Neural cell (in vitro differentiated cells): ENCODE measurements around the gene FAM219A. TPM values are rescaled to one million over a fixed set of nuclear protein-coding genes. Genes with fewer than 3 reads are reported as not detected.

ENCODE experiments used
- H2AFZ ChIP-seq: fragments of 200-600, 300-800 bp; sonication (generic), shearing (Covaris generic); 2 replicates; pipeline ENCODE4 v1.6.0; 2014; ENCODE audit warnings: low read depth, mild to moderate bottlenecking, antibody characterized with exemption, low read length, moderate library complexity
- H3F3A ChIP-seq: fragments of 200-600 bp; shearing (Covaris generic); 2 replicates; pipeline ENCODE4 v1.6.1; 2016; ENCODE audit warnings: mild to moderate bottlenecking, moderate library complexity, mixed read lengths, antibody characterized with exemption, low read length; ENCODE audit not compliant: insufficient read depth, poor library complexity, severe bottlenecking
- H3K27ac ChIP-seq: fragments of 200-600, 300-800 bp; sonication (generic), shearing (Covaris generic); 2 replicates; pipeline ENCODE4 v1.5.1; 2014; ENCODE audit warnings: mild to moderate bottlenecking, low read length, moderate library complexity
- H3K27me3 ChIP-seq: fragments of 300-800, 200-600 bp; sonication (generic), shearing (Covaris generic); 2 replicates; pipeline ENCODE4 v1.6.0; 2014; ENCODE audit warnings: mild to moderate bottlenecking, low read depth, low read length, moderate library complexity; ENCODE audit not compliant: insufficient read depth
- H3K36me3 ChIP-seq: fragments of 300-800, 200-600 bp; sonication (generic), shearing (Covaris generic); 2 replicates; pipeline ENCODE4 v1.5.1; 2014; ENCODE audit warnings: mild to moderate bottlenecking, antibody characterized with exemption, low read length, moderate library complexity; ENCODE audit not compliant: insufficient read depth
- H3K4me2 ChIP-seq: fragments of 300-800, 200-600 bp; sonication (generic), shearing (Covaris generic); 2 replicates; pipeline ENCODE4 v1.6.0; 2014; ENCODE audit warnings: mild to moderate bottlenecking, low read length
- H3K4me3 ChIP-seq: fragments of 300-800, 200-600 bp; sonication (generic), shearing (Covaris generic); 2 replicates; pipeline ENCODE4 v1.5.1; 2014; ENCODE audit warnings: mild to moderate bottlenecking, low read length, moderate library complexity
- H3K79me2 ChIP-seq: fragments of 200-600 bp; shearing (Covaris generic); replicated peaks from 2 replicates; pipeline ENCODE4 v1.6.0; 2014; ENCODE audit warnings: mild to moderate bottlenecking, low read length, moderate library complexity; ENCODE audit not compliant: insufficient read depth
- H3K9ac ChIP-seq: fragments of 300-800, 200-600 bp; sonication (generic), shearing (Covaris generic); 2 replicates; pipeline ENCODE4 v1.6.1; 2016; ENCODE audit warnings: mild to moderate bottlenecking, low read length, mixed read lengths
- H3K9me2 ChIP-seq: fragments of 200-600 bp; shearing (Covaris generic); 2 replicates; pipeline ENCODE4 v1.6.1; 2016; ENCODE audit warnings: mild to moderate bottlenecking, low read length, mixed read lengths; ENCODE audit not compliant: insufficient read depth
- H3K9me3 ChIP-seq: fragments of 200-600, 300-800 bp; sonication (generic), shearing (Covaris generic); 2 replicates; pipeline ENCODE4 v1.6.1; 2016; ENCODE audit warnings: mild to moderate bottlenecking, mixed run types, low read length, moderate library complexity, mixed read lengths
- H4K20me1 ChIP-seq: fragments of 200-600 bp; shearing (Covaris generic); 2 replicates; pipeline ENCODE4 v1.6.1; 2016; ENCODE audit warnings: mild to moderate bottlenecking, mixed run types; ENCODE audit not compliant: insufficient read depth
- EP300 ChIP-seq: fragments of 450-650 bp; conservative IDR thresholded peaks from 2 replicates; pipeline ENCODE4 v1.6.1; 2014; ENCODE audit warnings: antibody characterized with exemption, mild to moderate bottlenecking, moderate library complexity; ENCODE audit not compliant: poor library complexity, severe bottlenecking
- EZH2 ChIP-seq: fragments of 200-600, 300-800 bp; shearing (Covaris generic), sonication (generic); IDR thresholded peaks from 2 replicates; pipeline ENCODE4 v1.6.1; 2014; ENCODE audit warnings: antibody characterized with exemption, low read length, borderline replicate concordance, mild to moderate bottlenecking; ENCODE audit not compliant: insufficient read depth, poor library complexity, severe bottlenecking
- MXI1 ChIP-seq: fragments of 450-650 bp; conservative IDR thresholded peaks from 2 replicates; pipeline ENCODE4 v1.6.1; 2014; ENCODE audit warnings: antibody characterized with exemption, mild to moderate bottlenecking; ENCODE audit not compliant: poor library complexity, severe bottlenecking
- POLR2AphosphoS5 ChIP-seq: IDR thresholded peaks from 2 replicates; pipeline ENCODE4 v1.6.1; 2012
- RAD21 ChIP-seq: fragments of 450-650 bp; conservative IDR thresholded peaks from 2 replicates; pipeline ENCODE4 v1.6.1; 2014; ENCODE audit warnings: antibody characterized with exemption, mild to moderate bottlenecking, moderate library complexity
- SMC3 ChIP-seq: fragments of 450-650 bp; conservative IDR thresholded peaks from 2 replicates; pipeline ENCODE4 v1.6.1; 2014; ENCODE audit warnings: antibody characterized with exemption, mild to moderate bottlenecking, moderate library complexity; ENCODE audit not compliant: poor library complexity
- TAF1 ChIP-seq: IDR thresholded peaks from 2 replicates; pipeline ENCODE4 v1.6.1; 2012; ENCODE audit warnings: low read depth
- polyA plus RNA-seq: library from polyadenylated mRNA; depleted of rRNA; stranded (reverse); fragments of >200 nt; gene quantifications from 2 replicates; pipeline ENCODE4 v1.2.3, GENCODE V29; 2014
- TF ChIP-seq, protein P1 (sequence below): fragments of 450-650 bp; IDR thresholded peaks from 2 replicates; pipeline ENCODE4 v1.5.1; 2014; ENCODE audit warnings: antibody characterized with exemption, mild to moderate bottlenecking, moderate library complexity; ENCODE audit not compliant: poor library complexity, severe bottlenecking
- TF ChIP-seq, protein P2 (sequence below): IDR thresholded peaks from 2 replicates; pipeline ENCODE4 v1.6.1; 2012; ENCODE audit warnings: borderline replicate concordance

Gene FAM219A
- polyA plus RNA-seq, 1 donor from 2014 or later: 56.6 TPM

DNA sequence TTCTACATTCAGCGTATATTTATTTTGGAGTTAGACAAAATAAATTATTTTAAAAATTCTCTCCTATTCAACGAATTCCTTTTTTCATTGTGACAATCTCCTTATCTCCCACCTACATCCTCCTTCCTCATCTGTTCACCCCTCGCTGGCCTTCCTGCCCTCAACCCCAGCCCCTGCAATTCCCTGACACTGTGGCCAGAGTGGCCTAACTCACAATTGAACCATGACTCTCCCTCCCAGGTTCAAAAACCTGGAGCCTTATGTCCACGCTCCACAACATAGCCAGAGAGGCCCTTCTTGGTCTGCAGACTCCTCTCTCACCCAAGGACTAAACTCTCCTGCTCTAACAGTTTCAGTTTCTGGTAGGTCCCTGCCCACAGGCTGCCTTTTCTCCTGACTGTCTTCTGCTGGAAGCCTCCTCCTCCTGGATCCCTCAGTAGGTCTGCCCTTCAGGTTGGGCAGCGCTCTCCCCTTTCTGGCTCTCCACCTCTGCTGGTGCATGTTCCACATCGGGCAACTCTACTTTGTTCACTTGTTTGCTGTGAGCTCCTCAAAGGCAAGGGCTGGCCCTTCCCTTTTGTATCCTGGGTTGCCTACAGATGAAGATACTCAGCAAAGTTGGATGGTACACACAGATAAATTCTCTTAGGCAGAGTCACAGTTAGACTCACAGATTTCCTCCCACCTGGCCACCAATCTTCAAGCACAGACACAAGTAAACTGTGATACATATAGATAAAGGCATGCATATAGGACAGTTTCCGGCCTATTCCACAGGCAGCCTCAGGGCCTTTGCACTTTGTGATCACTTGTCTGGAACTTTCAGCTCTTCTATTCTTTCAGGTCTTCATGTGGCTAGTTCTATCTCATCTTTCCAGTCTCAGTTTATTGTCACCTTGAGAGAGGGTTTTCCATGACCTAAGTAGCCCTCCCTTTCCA lies 61.8 kb downstream of the FAM219A start:
- Histone ChIP-seq H3K4me2 (no peak overlapping the region), H3K27ac (no peak overlapping the region), H3K9me3 (no peaks in the 10 kb centered on the region), H2AFZ (no peak overlapping the region), H3F3A (no peaks in the 10 kb centered on the region), H3K27me3 (no peaks in the 10 kb centered on the region), H3K9ac (no peak overlapping the region), H4K20me1 (no peaks in the 10 kb centered on the region), H3K36me3 (no peaks in the 10 kb centered on the region), H3K9me2 (no peaks in the 10 kb centered on the region), H3K79me2 (no peaks in the 10 kb centered on the region), H3K4me3 (no peak overlapping the region)
- TF ChIP-seq, protein P1, sequence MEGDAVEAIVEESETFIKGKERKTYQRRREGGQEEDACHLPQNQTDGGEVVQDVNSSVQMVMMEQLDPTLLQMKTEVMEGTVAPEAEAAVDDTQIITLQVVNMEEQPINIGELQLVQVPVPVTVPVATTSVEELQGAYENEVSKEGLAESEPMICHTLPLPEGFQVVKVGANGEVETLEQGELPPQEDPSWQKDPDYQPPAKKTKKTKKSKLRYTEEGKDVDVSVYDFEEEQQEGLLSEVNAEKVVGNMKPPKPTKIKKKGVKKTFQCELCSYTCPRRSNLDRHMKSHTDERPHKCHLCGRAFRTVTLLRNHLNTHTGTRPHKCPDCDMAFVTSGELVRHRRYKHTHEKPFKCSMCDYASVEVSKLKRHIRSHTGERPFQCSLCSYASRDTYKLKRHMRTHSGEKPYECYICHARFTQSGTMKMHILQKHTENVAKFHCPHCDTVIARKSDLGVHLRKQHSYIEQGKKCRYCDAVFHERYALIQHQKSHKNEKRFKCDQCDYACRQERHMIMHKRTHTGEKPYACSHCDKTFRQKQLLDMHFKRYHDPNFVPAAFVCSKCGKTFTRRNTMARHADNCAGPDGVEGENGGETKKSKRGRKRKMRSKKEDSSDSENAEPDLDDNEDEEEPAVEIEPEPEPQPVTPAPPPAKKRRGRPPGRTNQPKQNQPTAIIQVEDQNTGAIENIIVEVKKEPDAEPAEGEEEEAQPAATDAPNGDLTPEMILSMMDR: no peak
- TF ChIP-seq TAF1: no peak
- TF ChIP-seq POLR2AphosphoS5: no peak
- TF ChIP-seq MXI1: no peak
- TF ChIP-seq SMC3: no peak
- no peak for TF ChIP-seq EP300
- TF ChIP-seq EZH2: no peak
- TF ChIP-seq, protein P2, sequence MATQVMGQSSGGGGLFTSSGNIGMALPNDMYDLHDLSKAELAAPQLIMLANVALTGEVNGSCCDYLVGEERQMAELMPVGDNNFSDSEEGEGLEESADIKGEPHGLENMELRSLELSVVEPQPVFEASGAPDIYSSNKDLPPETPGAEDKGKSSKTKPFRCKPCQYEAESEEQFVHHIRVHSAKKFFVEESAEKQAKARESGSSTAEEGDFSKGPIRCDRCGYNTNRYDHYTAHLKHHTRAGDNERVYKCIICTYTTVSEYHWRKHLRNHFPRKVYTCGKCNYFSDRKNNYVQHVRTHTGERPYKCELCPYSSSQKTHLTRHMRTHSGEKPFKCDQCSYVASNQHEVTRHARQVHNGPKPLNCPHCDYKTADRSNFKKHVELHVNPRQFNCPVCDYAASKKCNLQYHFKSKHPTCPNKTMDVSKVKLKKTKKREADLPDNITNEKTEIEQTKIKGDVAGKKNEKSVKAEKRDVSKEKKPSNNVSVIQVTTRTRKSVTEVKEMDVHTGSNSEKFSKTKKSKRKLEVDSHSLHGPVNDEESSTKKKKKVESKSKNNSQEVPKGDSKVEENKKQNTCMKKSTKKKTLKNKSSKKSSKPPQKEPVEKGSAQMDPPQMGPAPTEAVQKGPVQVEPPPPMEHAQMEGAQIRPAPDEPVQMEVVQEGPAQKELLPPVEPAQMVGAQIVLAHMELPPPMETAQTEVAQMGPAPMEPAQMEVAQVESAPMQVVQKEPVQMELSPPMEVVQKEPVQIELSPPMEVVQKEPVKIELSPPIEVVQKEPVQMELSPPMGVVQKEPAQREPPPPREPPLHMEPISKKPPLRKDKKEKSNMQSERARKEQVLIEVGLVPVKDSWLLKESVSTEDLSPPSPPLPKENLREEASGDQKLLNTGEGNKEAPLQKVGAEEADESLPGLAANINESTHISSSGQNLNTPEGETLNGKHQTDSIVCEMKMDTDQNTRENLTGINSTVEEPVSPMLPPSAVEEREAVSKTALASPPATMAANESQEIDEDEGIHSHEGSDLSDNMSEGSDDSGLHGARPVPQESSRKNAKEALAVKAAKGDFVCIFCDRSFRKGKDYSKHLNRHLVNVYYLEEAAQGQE: no peak
- TF ChIP-seq RAD21: no peak

DNA sequence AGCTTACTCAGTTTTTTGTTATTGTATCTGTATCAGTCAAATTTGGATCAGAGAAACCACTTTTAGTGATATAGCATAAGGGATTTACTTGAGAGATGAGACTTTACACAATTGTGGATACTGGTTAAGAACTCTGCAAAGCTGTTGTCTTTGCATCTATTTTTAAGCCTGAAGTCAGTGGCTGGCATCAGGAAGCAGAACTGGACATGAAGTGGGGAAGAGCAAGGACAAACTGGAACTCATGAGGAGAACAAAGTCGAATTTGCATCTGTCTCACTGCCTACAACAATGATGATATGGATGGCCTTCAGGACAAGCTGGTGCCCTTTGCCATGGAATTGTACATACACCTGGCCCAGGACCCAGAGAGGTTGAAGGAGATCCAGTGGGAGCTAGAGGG lies 65.9 kb downstream of the FAM219A start:
- no peaks in the 10 kb centered on the region for H3K9me3 ChIP-seq
- H3K4me2 ChIP-seq: no peak overlapping the region
- no peak overlapping the region for H3K27ac ChIP-seq
- H3K36me3 ChIP-seq: no peaks in the 10 kb centered on the region
- H2AFZ ChIP-seq: no peak overlapping the region
- no peaks in the 10 kb centered on the region for H3K79me2 ChIP-seq
- H3K4me3 ChIP-seq: no peak overlapping the region
- H4K20me1 ChIP-seq: no peaks in the 10 kb centered on the region
- H3K9ac ChIP-seq: no peak overlapping the region
- TF ChIP-seq, protein P1: no peak
- TF ChIP-seq RAD21: no peak
- TF ChIP-seq TAF1: no peak
- TF ChIP-seq SMC3: no peak
- TF ChIP-seq, protein P2: no peak
- no peak for TF ChIP-seq EP300
- no peak for TF ChIP-seq POLR2AphosphoS5
- no peak for TF ChIP-seq EZH2
- TF ChIP-seq MXI1: no peak
- no peaks in the 10 kb centered on the region for H3F3A ChIP-seq
- no peaks in the 10 kb centered on the region for H3K27me3 ChIP-seq
- H3K9me2 ChIP-seq: no peaks in the 10 kb centered on the region
